Lower leg skin (tissue), 4 donors: ENCODE data around the gene PYURF. TPM values are rescaled to one million over a fixed set of nuclear protein-coding genes. Genes with fewer than 3 reads are reported as not detected.
"Not testable (repeated sequence)": the region's sequence is repeated elsewhere in the genome, so short reads cannot be mapped to it uniquely, and the experiment has no call there.

Experiments used
- DNase-seq, 2 donors: peaks; one replicate each; pipeline ENCODE4 v3.0.0-alpha.2; 2019; ENCODE audit warnings: low spot score in 2 of 2
- H3K4me3 ChIP-seq: fragments of 200-600 bp; sonication (generic); 2 replicates; pipeline ENCODE4 v1.5.1; 2017; ENCODE audit warnings: mild to moderate bottlenecking, low read depth; ENCODE audit not compliant: poor library complexity, severe bottlenecking
- POLR2A ChIP-seq, 2 donors: fragments of 450-650 bp; IDR thresholded peaks; one replicate each; pipeline ENCODE4 v1.6.1; 2016 to 2017; ENCODE audit warnings: antibody characterized with exemption in 2 of 2, mild to moderate bottlenecking in 1 of 2, moderate library complexity in 1 of 2
- WGBS, 2 donors: methylation state at CpG; one replicate each; pipeline ENCODE4 v1.1.5; 2018; 5-methylcytosine and 5-hydroxymethylcytosine counted together
- intact Hi-C: fragments of 100-400 bp; cut with DNase I; formaldehyde crosslinking; loops from one replicate; pipeline ENCODE4 v1.15.0; 2023; ENCODE audit warnings: low total_unique reads
- total RNA-seq, 4 donors: library from RNA; depleted of rRNA; stranded (reverse); fragments of >200 nt; gene quantifications; one replicate each; pipeline ENCODE4 v1.1.0, GENCODE V29; 2016
- TF ChIP-seq, protein P1 (sequence below), 3 donors: fragments of 450-650 bp; IDR thresholded peaks; one replicate each; pipeline ENCODE4 v1.5.1; 2016; ENCODE audit warnings: antibody characterized with exemption in 3 of 3, mild to moderate bottlenecking in 3 of 3, moderate library complexity in 2 of 3

Gene PYURF
- total RNA-seq, result 100 to 1,000 TPM in 1 of 4 donors, 10 to 100 TPM in 3; 83.8 to 110 (median 85.7) TPM

DNA sequence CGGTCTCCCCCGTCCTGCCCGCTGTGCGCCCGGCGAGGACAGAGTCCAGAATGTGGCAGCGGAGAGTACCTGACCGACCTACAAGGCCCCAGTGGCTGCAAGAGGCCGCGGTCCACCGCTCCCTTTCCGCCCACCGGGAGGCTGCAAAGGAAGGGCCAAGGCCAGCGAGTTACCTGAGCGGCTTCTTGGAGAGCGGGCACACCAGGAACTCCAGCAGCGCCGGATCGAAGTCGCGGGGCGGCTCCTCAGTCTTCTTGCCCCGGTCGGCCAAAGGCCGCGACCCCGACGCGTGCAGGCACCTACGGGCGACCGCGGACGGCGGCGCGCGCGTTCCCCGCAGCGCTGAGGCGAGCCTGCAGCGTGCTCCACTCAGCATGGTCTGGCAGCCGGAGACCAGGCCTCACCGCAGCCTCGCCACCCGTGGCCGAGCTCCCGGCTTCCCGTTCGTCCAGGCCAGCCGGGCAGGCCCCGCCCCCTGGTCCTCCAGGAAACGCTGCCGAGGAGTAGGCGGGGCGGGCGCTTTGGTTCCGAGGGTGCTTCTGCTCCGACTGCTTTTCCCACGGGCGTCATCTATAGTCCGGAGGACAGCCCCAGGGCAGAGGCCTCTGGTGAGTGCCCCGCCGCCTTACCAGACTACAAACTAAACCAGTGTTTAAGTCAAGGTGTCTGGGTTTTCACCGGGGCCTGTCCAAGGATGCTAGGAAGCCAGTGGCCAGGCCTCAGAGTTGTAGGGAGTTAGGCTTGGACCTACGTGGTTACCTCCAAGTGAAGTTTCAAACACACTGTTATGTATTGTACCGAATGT lies at the start of gene PYURF:
TSS of gene PYURF (minus strand) at position 452 of the 805 bp plus-strand sequence. CDS start at position 376, 76 bp downstream.
- DNase-seq, result peak; percentile 94 to 99
- WGBS, 2 donors, result 0% methylated on average over 14 to 19 of the region's 68 CpGs
- TF ChIP-seq POLR2A (IDR thresholded peaks at IDR 0.05), result no peak
- TF ChIP-seq, protein P1, sequence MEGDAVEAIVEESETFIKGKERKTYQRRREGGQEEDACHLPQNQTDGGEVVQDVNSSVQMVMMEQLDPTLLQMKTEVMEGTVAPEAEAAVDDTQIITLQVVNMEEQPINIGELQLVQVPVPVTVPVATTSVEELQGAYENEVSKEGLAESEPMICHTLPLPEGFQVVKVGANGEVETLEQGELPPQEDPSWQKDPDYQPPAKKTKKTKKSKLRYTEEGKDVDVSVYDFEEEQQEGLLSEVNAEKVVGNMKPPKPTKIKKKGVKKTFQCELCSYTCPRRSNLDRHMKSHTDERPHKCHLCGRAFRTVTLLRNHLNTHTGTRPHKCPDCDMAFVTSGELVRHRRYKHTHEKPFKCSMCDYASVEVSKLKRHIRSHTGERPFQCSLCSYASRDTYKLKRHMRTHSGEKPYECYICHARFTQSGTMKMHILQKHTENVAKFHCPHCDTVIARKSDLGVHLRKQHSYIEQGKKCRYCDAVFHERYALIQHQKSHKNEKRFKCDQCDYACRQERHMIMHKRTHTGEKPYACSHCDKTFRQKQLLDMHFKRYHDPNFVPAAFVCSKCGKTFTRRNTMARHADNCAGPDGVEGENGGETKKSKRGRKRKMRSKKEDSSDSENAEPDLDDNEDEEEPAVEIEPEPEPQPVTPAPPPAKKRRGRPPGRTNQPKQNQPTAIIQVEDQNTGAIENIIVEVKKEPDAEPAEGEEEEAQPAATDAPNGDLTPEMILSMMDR (IDR thresholded peaks at IDR 0.05), result no peak
- peak within 1 kb of the TSS; percentile 86 for H3K4me3 ChIP-seq
- intact Hi-C loops, result no loop called here

DNA sequence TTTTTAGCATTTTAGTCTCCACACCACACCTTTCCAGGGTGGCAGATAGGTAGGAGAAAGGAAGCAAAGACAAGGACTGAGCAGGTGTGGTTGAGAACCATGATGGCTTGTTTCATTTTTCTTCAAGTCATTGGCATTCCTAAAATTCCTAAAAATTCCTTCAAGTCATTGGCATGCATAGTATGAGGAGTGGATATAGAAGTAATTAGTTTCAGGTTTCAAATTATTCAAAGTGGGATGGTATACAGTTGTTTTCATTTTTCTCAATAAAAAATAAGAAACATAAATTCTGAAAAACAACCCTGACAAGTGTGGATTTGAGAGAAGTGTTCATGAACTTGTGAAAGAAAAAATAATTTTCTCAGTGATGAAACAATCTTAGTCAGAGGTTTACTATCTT lies 46.4 kb upstream of the PYURF start:
- intact Hi-C loops, result no loop called here
- TF ChIP-seq POLR2A (IDR thresholded peaks at IDR 0.05), result no peak
- TF ChIP-seq, protein P1 (IDR thresholded peaks at IDR 0.05), result no peak
- H3K4me3 ChIP-seq, result no peak overlapping the region
- DNase-seq, result no peak

GRCh38 chr4:88567591-88567990 lies 44.0 kb upstream of the PYURF start:
- 77 to 81% methylated on average over 1 of the region's 1 CpG for WGBS, 2 donors
- no peak for TF ChIP-seq POLR2A (IDR thresholded peaks at IDR 0.05)
- TF ChIP-seq, protein P1 (IDR thresholded peaks at IDR 0.05), result no peak
- H3K4me3 ChIP-seq, result no peak overlapping the region
- no peak for DNase-seq
- intact Hi-C loops, result no loop called here

- intact Hi-C loops, result no loop called here
- WGBS, 2 donors, result 88 to 89% methylated on average over 7 of the region's 7 CpGs
- TF ChIP-seq POLR2A (IDR thresholded peaks at IDR 0.05), result no peak
- TF ChIP-seq, protein P1 (IDR thresholded peaks at IDR 0.05), result no peak
- no peak for DNase-seq
- H3K4me3 ChIP-seq, result no peak overlapping the region
These were observed 26.2 kb upstream of the PYURF start for GRCh38 chr4:88549815-88550214.

- peak; percentile 52 to 92 for DNase-seq
- WGBS, 2 donors, result 27 to 41% methylated on average over 9 of the region's 9 CpGs
- H3K4me3 ChIP-seq, intact Hi-C loops: not testable (repeated sequence)
These were observed 15.9 kb upstream of the PYURF start for GRCh38 chr4:88539322-88540068.

DNA sequence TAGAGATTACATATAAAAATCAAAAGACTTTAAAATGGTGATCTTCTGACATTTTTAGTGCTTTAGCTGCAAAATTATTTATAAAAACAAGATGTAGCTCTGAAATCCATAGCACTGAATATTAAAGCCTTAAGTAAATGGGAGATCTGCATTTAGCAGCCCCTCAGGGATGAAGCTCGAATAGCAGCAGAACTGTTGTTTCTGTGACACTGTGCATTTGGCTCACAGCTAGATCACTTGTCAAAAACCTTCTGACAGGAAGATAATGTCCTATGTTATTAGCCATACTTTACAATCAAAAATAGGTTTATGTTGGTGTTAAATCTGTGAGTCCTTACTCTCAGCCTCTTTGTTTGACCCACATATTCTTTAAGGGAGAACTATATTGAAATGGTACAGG lies 14.1 kb upstream of the PYURF start:
- 88 to 97% methylated on average over 1 of the region's 1 CpG for WGBS, 2 donors
- no peak for DNase-seq
- TF ChIP-seq, protein P1 (IDR thresholded peaks at IDR 0.05), result no peak
- TF ChIP-seq POLR2A (IDR thresholded peaks at IDR 0.05), result no peak
- H3K4me3 ChIP-seq, result no peak overlapping the region
- intact Hi-C loops, result no loop called here
